ENCODE data around the gene KRT4.
"Not testable (repeated sequence)": the region's sequence is repeated elsewhere in the genome, so short reads cannot be mapped to it uniquely, and the experiment has no call there.

Gene KRT4

DNA sequence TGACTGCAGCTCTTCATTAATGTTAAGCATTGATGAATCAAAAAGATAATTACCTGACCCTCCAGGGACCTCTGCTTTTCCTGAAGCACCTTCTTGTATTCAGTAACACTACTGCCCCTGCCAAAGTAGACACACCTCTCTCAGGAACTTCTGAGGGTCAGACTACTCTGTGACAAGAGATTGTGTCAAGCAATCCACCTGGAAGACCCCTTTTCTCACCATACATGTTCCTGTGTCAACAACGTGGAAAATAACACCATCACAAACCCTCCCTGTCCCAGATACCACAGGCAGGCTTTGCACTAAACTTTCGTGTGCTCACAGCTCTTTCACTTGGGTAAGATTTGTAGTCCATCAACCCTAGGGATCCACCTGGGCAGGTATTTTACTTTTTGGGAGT lies 49.9 kb downstream of the KRT4 start:
- ChIA-PET POLR2A (no interaction called here), CTCF (interaction anchor here (1.1 kb wide), 1 partner anchor 12 kb away, joined by 3 read pairs; no protein-coding TSS in a partner anchor)
- TF ChIP-seq, protein P1, sequence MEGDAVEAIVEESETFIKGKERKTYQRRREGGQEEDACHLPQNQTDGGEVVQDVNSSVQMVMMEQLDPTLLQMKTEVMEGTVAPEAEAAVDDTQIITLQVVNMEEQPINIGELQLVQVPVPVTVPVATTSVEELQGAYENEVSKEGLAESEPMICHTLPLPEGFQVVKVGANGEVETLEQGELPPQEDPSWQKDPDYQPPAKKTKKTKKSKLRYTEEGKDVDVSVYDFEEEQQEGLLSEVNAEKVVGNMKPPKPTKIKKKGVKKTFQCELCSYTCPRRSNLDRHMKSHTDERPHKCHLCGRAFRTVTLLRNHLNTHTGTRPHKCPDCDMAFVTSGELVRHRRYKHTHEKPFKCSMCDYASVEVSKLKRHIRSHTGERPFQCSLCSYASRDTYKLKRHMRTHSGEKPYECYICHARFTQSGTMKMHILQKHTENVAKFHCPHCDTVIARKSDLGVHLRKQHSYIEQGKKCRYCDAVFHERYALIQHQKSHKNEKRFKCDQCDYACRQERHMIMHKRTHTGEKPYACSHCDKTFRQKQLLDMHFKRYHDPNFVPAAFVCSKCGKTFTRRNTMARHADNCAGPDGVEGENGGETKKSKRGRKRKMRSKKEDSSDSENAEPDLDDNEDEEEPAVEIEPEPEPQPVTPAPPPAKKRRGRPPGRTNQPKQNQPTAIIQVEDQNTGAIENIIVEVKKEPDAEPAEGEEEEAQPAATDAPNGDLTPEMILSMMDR (IDR thresholded peaks at IDR 0.05; ENCODE audit: control extremely low read depth, extremely low read depth, low read depth, missing control alignments), result no peak
- no peak for DNase-seq (ENCODE audit: extremely low spot score)

DNA sequence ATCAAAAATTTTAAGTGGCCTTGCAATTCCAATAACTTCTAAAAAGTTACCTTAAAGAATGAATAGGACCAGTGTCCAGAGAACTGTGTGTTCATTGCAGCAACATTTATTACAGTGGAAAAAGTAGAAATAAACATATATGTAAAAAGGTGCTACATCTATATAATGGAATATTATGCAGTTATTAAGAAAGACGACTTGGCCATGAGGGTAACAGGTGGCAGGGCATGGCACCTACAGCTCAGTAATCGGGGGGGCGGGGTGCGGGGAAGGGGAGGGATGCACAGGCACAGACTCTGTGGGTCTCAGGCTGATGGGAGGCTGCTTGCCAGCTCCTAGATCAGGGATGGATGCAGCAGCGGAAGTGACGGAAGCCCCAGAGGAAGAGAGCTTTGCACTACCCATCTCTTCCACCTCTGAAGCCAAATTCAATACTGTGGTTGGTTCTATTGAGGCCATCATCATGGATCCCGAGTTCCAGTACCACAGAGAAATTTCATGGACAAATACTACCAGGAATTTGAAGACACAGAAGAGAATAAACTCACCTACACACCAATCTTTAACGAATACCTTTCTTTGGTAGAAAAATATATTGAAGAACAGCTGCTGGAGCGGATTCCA lies 50.8 kb downstream of the KRT4 start:
- TF ChIP-seq, protein P1 (IDR thresholded peaks at IDR 0.05; ENCODE audit: control extremely low read depth, extremely low read depth, low read depth, missing control alignments), result no peak
- DNase-seq (ENCODE audit: extremely low spot score), result no peak
- ChIA-PET CTCF (no interaction called here), POLR2A (no interaction called here)

DNA sequence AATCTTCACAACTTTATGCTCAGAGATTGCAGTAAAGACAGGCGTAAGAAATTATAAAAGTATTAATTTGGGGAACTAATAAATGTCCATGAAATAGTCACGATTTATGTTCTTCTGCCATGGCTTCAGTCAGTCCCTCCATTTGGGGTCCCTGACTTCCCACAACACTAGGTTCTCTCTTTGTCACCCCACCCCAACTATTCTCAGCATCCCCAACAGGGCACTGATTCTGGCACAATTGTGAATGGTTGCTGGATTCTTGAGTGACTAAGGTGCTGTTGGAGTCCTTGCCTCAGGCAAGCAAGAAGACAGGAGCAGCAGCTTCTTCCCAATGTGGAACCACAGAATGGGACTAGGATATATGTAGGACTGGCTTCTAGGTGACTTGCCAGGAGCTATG lies 52.1 kb downstream of the KRT4 start:
- TF ChIP-seq, protein P1 (IDR thresholded peaks at IDR 0.05; ENCODE audit: control extremely low read depth, extremely low read depth, low read depth, missing control alignments), result no peak
- no peak for DNase-seq (ENCODE audit: extremely low spot score)
- CTCF ChIA-PET, result no interaction called here
- POLR2A ChIA-PET, result no interaction called here

DNA sequence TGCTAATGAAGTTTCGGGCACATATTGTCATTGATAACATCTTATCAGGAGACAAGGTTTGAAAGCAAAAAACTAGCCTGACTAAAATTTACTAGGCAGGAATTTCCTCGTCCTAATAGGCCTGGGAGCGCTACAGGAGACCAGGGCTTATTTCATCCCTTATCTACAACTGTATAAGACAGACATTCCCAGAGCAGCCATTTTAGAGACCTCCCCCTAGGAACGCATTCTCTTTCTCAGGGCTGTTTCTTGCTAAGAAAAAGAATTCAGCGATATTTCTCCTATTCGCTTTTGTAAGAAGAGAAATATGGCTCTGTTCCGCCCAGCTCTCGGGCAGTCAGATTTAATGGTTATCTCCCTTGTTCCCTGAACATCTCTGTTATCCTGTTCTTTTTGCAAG lies 52.7 kb downstream of the KRT4 start:
- DNase-seq (ENCODE audit: extremely low spot score); CTCF ChIA-PET; POLR2A ChIA-PET: not testable (repeated sequence)

DNA sequence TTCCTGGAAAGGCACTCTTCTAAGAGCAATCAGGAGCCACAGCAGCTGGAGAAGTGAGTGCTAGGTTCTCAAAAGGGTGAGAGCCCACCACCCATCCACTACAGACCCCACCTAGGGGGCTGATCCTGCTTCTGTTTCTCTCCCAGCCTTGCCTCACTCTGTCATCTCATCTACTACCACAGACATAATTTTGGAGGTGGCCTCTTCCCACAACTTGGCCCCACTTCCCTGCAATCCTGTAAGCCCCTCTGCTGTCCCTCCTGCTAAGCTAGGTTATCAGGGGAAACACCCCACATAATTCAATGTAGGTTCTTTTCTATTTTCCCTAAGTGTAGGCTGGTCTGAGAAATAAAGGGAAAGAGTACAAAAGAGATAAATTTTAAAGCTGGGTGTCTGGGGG lies 53.3 kb downstream of the KRT4 start:
- TF ChIP-seq, protein P1 (IDR thresholded peaks at IDR 0.05; ENCODE audit: control extremely low read depth, extremely low read depth, low read depth, missing control alignments), result no peak
- CTCF ChIA-PET, result no interaction called here
- no peak for DNase-seq (ENCODE audit: extremely low spot score)
- POLR2A ChIA-PET, result no interaction called here

DNA sequence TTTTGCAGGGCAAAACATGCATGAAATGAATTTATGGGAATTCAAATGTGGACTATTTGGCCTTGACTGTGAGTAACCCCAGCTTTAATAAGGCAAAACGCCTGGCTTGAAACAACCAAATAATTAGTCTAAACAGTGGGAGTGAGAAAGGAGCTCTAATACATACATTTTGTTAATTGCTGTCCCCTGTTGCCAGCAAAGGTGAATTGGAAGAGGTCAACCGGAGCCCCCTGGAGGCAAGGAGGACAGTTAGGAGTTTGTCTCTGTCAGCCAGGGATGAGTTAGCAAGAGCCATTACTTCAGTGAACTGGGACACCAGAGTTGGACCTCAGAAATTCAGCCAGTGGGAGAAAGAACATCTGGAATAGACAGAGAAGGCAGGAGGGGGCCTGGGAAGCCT lies 54.2 kb downstream of the KRT4 start:
- ChIA-PET POLR2A (no interaction called here), CTCF (no interaction called here)
- TF ChIP-seq, protein P1 (IDR thresholded peaks at IDR 0.05; ENCODE audit: control extremely low read depth, extremely low read depth, low read depth, missing control alignments), result no peak
- no peak for DNase-seq (ENCODE audit: extremely low spot score)

DNA sequence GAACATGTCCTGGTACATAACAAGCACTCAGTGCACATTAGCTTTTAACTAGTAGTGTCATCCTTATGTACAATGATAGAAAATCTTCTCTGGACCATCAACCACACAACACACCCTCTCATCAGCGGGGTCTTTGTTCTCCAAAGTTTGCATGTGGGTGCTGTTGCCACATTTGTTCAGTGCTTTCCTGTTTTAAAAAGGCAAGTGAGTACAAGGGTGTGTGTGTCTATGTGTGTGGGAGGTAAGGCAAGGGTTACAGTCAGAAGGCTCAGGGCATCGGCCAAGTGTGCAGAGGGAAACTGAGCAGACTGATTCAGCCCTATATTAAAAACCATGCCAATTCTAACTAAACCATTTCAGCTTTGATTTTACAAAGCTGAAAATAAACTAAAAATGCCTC lies 54.7 kb downstream of the KRT4 start:
- DNase-seq (ENCODE audit: extremely low spot score), result no peak
- TF ChIP-seq, protein P1 (IDR thresholded peaks at IDR 0.05; ENCODE audit: control extremely low read depth, extremely low read depth, low read depth, missing control alignments), result no peak
- ChIA-PET POLR2A (no interaction called here), CTCF (no interaction called here)
